Hepatocyte (in vitro differentiated cells): Measurements from ENCODE around the gene CTSH. TPM values are rescaled to one million over a fixed set of nuclear protein-coding genes. Genes with fewer than 3 reads are reported as not detected.

Experiments
- DNase-seq: peaks from one replicate; pipeline ENCODE4 v3.0.0-alpha.2; 2016; ENCODE audit warnings: low spot score
- H2AFZ ChIP-seq: fragments of 200-600 bp; sonication (generic); 2 replicates; pipeline ENCODE4 v1.6.0; 2016; ENCODE audit warnings: antibody characterized with exemption, mild to moderate bottlenecking
- H3K27ac ChIP-seq: fragments of 200-600 bp; sonication (generic); 2 replicates; pipeline ENCODE4 v1.5.1; 2016; ENCODE audit warnings: mild to moderate bottlenecking
- H3K27me3 ChIP-seq: fragments of 200-600 bp; sonication (generic); 2 replicates; pipeline ENCODE4 v1.6.1; 2016
- H3K36me3 ChIP-seq: fragments of 200-600 bp; sonication (generic); replicated peaks from 2 replicates; pipeline ENCODE4 v1.5.1; 2016; ENCODE audit warnings: low read depth; ENCODE audit not compliant: insufficient read depth
- H3K4me1 ChIP-seq: fragments of 200-600 bp; sonication (generic); 2 replicates; pipeline ENCODE4 v1.5.1; 2016; ENCODE audit warnings: mild to moderate bottlenecking, moderate library complexity; ENCODE audit not compliant: insufficient read depth
- H3K4me2 ChIP-seq: fragments of 200-600 bp; sonication (generic); 2 replicates; pipeline ENCODE4 v1.6.0; 2016
- H3K4me3 ChIP-seq: fragments of 200-600 bp; sonication (generic); 2 replicates; pipeline ENCODE4 v1.5.1; 2016; ENCODE audit warnings: mild to moderate bottlenecking
- H3K79me2 ChIP-seq: fragments of 200-600 bp; sonication (generic); 2 replicates; pipeline ENCODE4 v1.6.0; 2017; ENCODE audit warnings: mild to moderate bottlenecking
- H3K9me2 ChIP-seq: fragments of 200-600 bp; sonication (generic); replicated peaks from 2 replicates; pipeline ENCODE4 v1.6.0; 2017; ENCODE audit warnings: mild to moderate bottlenecking; ENCODE audit not compliant: insufficient read depth
- H3K9me3 ChIP-seq: fragments of 200-600 bp; sonication (generic); 2 replicates; pipeline ENCODE4 v1.5.1; 2016; ENCODE audit warnings: low read depth, mild to moderate bottlenecking
- H4K20me1 ChIP-seq: fragments of 200-600 bp; sonication (generic); 2 replicates; pipeline ENCODE4 v1.6.0; 2016; ENCODE audit warnings: mild to moderate bottlenecking; ENCODE audit not compliant: insufficient read depth, poor library complexity, severe bottlenecking
- EZH2 ChIP-seq: fragments of 200-600 bp; sonication (generic); IDR thresholded peaks from 2 replicates; pipeline ENCODE4 v1.6.1; 2016; ENCODE audit warnings: antibody characterized with exemption, mild to moderate bottlenecking, borderline replicate concordance
- EZH2phosphoT487 ChIP-seq: fragments of 200-600 bp; sonication (generic); IDR thresholded peaks from one replicate; pipeline ENCODE4 v1.6.1; 2018; ENCODE audit warnings: antibody characterized with exemption, mild to moderate bottlenecking, low read depth, moderate library complexity; ENCODE audit not compliant: unreplicated experiment, severe bottlenecking
- WGBS: methylation state at CpG from one replicate; pipeline ENCODE4 v1.1.6; 2016; ENCODE audit warnings: low lambda C conversion rate; ENCODE audit errors: missing lambda C conversion rate; 5-methylcytosine and 5-hydroxymethylcytosine counted together
- polyA plus RNA-seq: library from polyadenylated mRNA; unstranded; fragments of >200 nt; fragmentation: Nextera tagmentation; extraction: Ambion mirVana; gene quantifications from 2 replicates; pipeline ENCODE4 v1.2.1, GENCODE V29; 2016
- total RNA-seq: library from RNA; depleted of rRNA; stranded (reverse); fragments of >200 nt; gene quantifications from 2 replicates; pipeline ENCODE4 v1.2.3, GENCODE V29; 2014
- TF ChIP-seq, protein P1 (sequence below): fragments of 200-600 bp; sonication (generic); IDR thresholded peaks from 2 replicates; pipeline ENCODE4 v1.5.1; 2016; ENCODE audit warnings: antibody characterized with exemption, mild to moderate bottlenecking; ENCODE audit not compliant: poor library complexity

CTSH gene
- total and polyA plus RNA-seq, 2 experiments from 2014 or later = 521 to 610 TPM

DNA sequence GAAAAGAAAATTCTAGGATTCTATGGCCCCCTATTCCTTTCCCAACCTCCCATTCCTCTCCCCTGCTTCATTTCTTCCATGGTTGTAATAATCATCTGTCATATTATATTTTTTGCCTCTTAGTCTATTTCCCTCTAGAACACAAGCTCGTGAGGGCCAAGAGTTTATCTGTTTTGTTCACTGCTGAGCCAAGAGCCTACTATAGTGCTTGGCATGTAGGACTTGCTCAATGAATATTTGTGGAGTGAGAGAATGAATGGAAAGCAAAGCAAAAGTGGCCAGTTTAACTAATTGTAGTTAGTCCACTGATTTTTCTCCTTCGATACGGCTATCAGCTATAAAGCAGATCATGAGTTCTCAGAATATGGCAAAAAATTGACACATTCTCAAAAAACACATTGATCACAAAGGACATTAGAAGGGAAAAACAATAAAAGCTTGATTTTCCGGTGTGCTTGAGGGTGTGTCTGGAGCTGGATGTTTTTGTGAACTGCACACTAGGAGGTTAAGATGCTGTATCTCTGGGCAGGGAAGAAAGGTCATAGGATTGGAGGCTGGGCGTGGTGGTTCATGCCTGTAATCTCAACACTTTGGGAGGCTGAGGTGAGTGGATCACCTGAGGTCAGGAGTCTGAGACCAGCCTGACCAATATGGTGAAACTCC lies 25.0 kb upstream of the CTSH start:
- H3K27ac ChIP-seq = peak overlapping the region; percentile 53
- DNase-seq = no peak
- no peak overlapping the region for H2AFZ ChIP-seq
- no peak overlapping the region for H3K4me2 ChIP-seq
- no peaks in the 10 kb centered on the region for H3K79me2 ChIP-seq
- WGBS = 83% methylated on average over 5 of the region's 5 CpGs
- H3K36me3 ChIP-seq = no peaks in the 10 kb centered on the region
- no peaks in the 10 kb centered on the region for H4K20me1 ChIP-seq
- TF ChIP-seq EZH2phosphoT487 (no peak), EZH2 (no peak)
- TF ChIP-seq, protein P1, sequence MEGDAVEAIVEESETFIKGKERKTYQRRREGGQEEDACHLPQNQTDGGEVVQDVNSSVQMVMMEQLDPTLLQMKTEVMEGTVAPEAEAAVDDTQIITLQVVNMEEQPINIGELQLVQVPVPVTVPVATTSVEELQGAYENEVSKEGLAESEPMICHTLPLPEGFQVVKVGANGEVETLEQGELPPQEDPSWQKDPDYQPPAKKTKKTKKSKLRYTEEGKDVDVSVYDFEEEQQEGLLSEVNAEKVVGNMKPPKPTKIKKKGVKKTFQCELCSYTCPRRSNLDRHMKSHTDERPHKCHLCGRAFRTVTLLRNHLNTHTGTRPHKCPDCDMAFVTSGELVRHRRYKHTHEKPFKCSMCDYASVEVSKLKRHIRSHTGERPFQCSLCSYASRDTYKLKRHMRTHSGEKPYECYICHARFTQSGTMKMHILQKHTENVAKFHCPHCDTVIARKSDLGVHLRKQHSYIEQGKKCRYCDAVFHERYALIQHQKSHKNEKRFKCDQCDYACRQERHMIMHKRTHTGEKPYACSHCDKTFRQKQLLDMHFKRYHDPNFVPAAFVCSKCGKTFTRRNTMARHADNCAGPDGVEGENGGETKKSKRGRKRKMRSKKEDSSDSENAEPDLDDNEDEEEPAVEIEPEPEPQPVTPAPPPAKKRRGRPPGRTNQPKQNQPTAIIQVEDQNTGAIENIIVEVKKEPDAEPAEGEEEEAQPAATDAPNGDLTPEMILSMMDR = no peak
- H3K9me2 ChIP-seq = no peaks in the 10 kb centered on the region
- H3K9me3 ChIP-seq = no peaks in the 10 kb centered on the region
- H3K4me3 ChIP-seq = no peak overlapping the region
- H3K27me3 ChIP-seq = no peaks in the 10 kb centered on the region
- peaks cover 20% of the 10 kb centered on the region for H3K4me1 ChIP-seq

DNA sequence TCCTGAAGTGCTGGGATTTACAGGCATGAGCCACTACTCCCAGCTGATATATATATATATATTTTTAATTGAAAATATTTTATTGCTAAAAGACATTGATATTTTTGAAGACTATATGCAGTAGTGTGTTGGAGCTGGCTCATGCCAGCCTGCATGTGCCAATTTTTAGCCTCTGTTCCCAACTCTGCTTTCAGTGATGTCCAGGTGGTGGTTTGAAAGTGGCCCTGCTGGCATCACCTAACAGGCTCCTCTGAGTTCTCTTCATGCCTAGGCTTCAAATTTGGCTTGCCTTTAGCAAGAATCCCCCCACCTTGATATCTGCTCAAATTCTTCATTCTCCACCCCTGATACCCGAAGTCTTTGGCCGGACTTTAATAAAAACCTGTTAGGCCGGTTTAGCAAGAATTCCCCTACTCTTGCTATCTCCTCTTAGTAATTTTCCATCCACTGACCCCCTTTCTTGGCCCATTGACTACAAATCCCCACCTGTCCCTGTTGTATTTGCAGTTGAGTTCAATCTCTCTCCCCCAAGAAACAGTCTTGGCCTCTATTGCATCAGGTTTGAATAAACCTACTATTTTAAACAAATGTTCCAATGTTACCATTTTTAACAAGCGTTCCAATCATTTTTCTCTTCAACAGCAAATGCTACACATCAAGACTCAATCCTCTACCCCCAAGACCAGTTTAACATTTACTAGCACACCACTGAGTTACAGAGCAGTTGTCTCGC lies 23.9 kb upstream of the CTSH start:
- peak overlapping the region; percentile 38 for H3K4me2 ChIP-seq
- no peaks in the 10 kb centered on the region for H3K36me3 ChIP-seq
- peak overlapping the region; percentile 53 for H3K27ac ChIP-seq
- peaks cover 20% of the 10 kb centered on the region for H3K4me1 ChIP-seq
- WGBS = 75% methylated on average over 5 of the region's 5 CpGs
- no peaks in the 10 kb centered on the region for H4K20me1 ChIP-seq
- H3K9me3 ChIP-seq = no peaks in the 10 kb centered on the region
- TF ChIP-seq EZH2phosphoT487 = no peak
- TF ChIP-seq EZH2 = no peak
- TF ChIP-seq, protein P1 = no peak
- H3K4me3 ChIP-seq = no peak overlapping the region
- no peaks in the 10 kb centered on the region for H3K9me2 ChIP-seq
- no peak overlapping the region for H2AFZ ChIP-seq
- no peaks in the 10 kb centered on the region for H3K79me2 ChIP-seq
- DNase-seq = no peak
- H3K27me3 ChIP-seq = no peaks in the 10 kb centered on the region

DNA sequence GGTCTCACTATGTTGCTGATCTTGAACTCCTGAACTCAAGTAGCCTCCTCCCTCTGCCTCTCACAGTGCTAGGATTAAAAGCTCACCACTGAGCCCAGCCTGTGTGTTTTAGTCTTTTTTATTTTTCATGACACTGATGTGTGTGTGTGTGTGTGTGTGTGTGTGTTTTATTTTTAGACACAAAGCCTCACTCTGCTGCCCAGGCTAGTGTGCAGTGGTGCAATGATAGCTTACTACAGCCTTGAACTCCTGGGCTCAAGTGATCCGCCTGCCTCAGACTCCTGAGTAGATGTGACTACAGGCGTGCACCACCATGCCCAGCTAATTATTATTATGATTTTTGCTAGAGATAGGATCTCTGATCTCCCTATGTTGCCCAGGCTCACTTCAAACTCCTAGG lies 23.3 kb upstream of the CTSH start:
- 84% methylated on average over 2 of the region's 2 CpGs for WGBS
- H3K4me2 ChIP-seq = no peak overlapping the region
- no peak for TF ChIP-seq EZH2phosphoT487
- TF ChIP-seq, protein P1 = no peak
- TF ChIP-seq EZH2 = no peak

More for the DNA sequence above, 23.3 kb upstream of the CTSH start:
- Histone ChIP-seq H3K9me3 (no peaks in the 10 kb centered on the region), H3K4me1 (peaks cover 20% of the 10 kb centered on the region), H3K36me3 (no peaks in the 10 kb centered on the region), H3K4me3 (no peak overlapping the region), H3K27me3 (no peaks in the 10 kb centered on the region), H4K20me1 (no peaks in the 10 kb centered on the region), H3K9me2 (no peaks in the 10 kb centered on the region), H3K79me2 (no peaks in the 10 kb centered on the region), H3K27ac (no peak overlapping the region), H2AFZ (no peak overlapping the region)
- no peak for DNase-seq
